ENCODE results near the gene KIF23.

The KIF23 gene

DNA sequence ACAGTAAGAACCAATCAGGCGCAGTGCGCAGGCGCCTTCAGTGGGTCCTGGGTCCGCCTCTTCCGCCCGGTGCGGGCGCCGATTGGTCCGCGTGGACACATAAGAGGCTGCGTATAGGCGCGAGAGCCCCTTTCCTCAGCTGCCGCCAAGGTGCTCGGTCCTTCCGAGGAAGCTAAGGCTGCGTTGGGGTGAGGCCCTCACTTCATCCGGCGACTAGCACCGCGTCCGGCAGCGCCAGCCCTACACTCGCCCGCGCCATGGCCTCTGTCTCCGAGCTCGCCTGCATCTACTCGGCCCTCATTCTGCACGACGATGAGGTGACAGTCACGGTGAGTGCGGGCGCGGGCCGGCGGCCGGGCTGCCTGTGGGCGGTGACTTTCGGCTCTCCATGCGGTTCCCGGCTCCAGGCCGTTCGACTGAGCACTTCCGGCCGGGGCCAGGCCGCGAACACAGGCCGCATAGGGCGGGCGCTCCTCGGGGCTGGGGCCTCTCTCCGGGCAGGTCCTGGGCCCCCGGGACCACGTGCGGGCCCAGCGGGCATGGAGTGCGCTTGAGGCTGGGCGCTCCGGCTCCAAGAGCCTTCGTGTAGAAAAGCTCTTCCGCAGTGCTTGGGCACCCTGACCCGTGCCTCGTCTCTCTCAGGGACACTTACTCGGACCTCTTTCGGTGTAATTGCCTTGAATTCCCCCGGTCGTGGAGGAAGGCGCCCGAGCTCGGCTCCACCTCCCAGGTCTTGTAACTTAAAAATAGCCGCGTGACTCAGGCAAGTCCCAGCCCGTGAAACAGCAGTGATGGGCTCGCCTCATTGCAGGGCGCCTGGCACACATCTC, 38.8 kb downstream of the KIF23 start, which contains the start of gene RPLP1:
Gene RPLP1 (plus strand): TSS at position 127 of the 830 bp plus-strand sequence. CDS start 131 bp downstream, at position 258.
- no peaks in the 10 kb centered on the region for H3K9me3 ChIP-seq (replicated peaks in 1 of 2; ENCODE audit: control insufficient read depth in 2 of 2, insufficient read depth in 1 of 2, low read depth in 1 of 2, low read length in 2 of 2)
- no peak within 1 kb of the TSS for H2BK15ac ChIP-seq (ENCODE audit: low read length)
- peak; percentile 90 for DNase-seq (ENCODE audit: low spot score)
- peak within 1 kb of the TSS; percentile 90 for H3K4me2 ChIP-seq (ENCODE audit: insufficient read depth, low read length, poor library complexity, severe bottlenecking)
- H3K9ac ChIP-seq (ENCODE audit: low read depth, low read length, poor library complexity), result peak within 1 kb of the TSS; percentile 97
- peak within 1 kb of the TSS; percentile 53 for H4K8ac ChIP-seq (ENCODE audit: low read depth, low read length)
- H3K4ac ChIP-seq (ENCODE audit: low read length), result peak within 1 kb of the TSS; percentile 19
- H4K91ac ChIP-seq (ENCODE audit: low read depth, low read length, poor library complexity), result no peak within 1 kb of the TSS
- no peaks in the 10 kb centered on the region for H3K79me1 ChIP-seq (ENCODE audit: low read depth, low read length)
- peaks cover 4 to 9% of the 10 kb centered on the region in 2 donors for H3K4me1 ChIP-seq (ENCODE audit: control insufficient read depth in 2 of 2, insufficient read depth in 1 of 2, low read depth in 1 of 2, low read length in 2 of 2)
- WGBS, 2 donors (ENCODE audit: extremely low coverage in 2 of 2, insufficient read length in 2 of 2, insufficient replicate concordance in 1 of 2), result no CpG with 5 or more reads among the region's 77 CpGs
- peak within 1 kb of the TSS; percentile 24 for H2AK5ac ChIP-seq (ENCODE audit: low read depth, low read length)
- H2BK120ac ChIP-seq (ENCODE audit: low read depth, low read length), result no peak within 1 kb of the TSS
- H3K27me3 ChIP-seq (ENCODE audit: control insufficient read depth in 3 of 3, insufficient read depth in 3 of 3, low read depth in 1 of 3, low read length in 3 of 3), result no peaks in the 10 kb centered on the region
- peaks cover 16 to 65% of the 10 kb centered on the region in 2 donors for H3K36me3 ChIP-seq (replicated peaks in 1 of 2; ENCODE audit: control insufficient read depth in 2 of 2, insufficient read depth in 2 of 2, low read length in 2 of 2)
- peak within 1 kb of the TSS; percentile 89 for H3K14ac ChIP-seq (ENCODE audit: low read length)
- H2BK12ac ChIP-seq (ENCODE audit: low read length), result no peak within 1 kb of the TSS
- peak within 1 kb of the TSS; percentile 94 for H3K18ac ChIP-seq (ENCODE audit: low read length)
- H3K4me3 ChIP-seq (ENCODE audit: low read length in 2 of 2), result peak within 1 kb of the TSS; percentile 97 to 98
- peak within 1 kb of the TSS; percentile 40 for H2BK5ac ChIP-seq (ENCODE audit: low read length)
- H2AFZ ChIP-seq (ENCODE audit: low read length), result peak within 1 kb of the TSS; percentile 79
- peak within 1 kb of the TSS; percentile 76 for H3K27ac ChIP-seq (replicated peaks; ENCODE audit: low read length)
- peak within 1 kb of the TSS; percentile 97 for H3K23ac ChIP-seq (ENCODE audit: low read depth, low read length, poor library complexity)

DNA sequence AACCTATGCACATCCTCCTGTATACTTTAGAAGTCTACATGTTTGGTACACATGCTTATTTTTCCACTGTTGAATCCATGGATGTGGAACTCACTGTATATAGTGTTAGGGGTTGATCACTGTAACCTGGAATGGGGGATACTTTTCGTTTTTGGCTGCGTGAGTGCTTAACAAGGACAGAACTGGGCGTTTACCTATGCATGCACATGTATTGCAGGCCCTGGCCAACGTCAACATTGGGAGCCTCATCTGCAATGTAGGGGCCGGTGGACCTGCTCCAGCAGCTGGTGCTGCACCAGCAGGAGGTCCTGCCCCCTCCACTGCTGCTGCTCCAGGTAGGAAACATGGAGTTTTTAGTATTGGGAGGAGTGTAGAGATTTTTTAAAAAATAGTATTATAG, 40.8 kb downstream of the KIF23 start:
- Histone ChIP-seq H3K9me3 (replicated peaks in 1 of 2; ENCODE audit: control insufficient read depth in 2 of 2, insufficient read depth in 1 of 2, low read depth in 1 of 2, low read length in 2 of 2) (no peaks in the 10 kb centered on the region), H3K23ac (ENCODE audit: low read depth, low read length, poor library complexity) (no peak overlapping the region), H3K4me3 (ENCODE audit: low read length in 2 of 2) (peak overlapping the region in 1 of 2 donors; percentile 3), H3K4me2 (ENCODE audit: insufficient read depth, low read length, poor library complexity, severe bottlenecking) (no peak overlapping the region), H3K4me1 (ENCODE audit: control insufficient read depth in 2 of 2, insufficient read depth in 1 of 2, low read depth in 1 of 2, low read length in 2 of 2) (peaks cover 4 to 9% of the 10 kb centered on the region in 2 donors), H2BK12ac (ENCODE audit: low read length) (no peak overlapping the region), H3K14ac (ENCODE audit: low read length) (no peak overlapping the region), H2AK5ac (ENCODE audit: low read depth, low read length) (no peak overlapping the region), H4K91ac (ENCODE audit: low read depth, low read length, poor library complexity) (no peak overlapping the region), H3K27ac (replicated peaks; ENCODE audit: low read length) (no peak overlapping the region), H3K27me3 (ENCODE audit: control insufficient read depth in 3 of 3, insufficient read depth in 3 of 3, low read depth in 1 of 3, low read length in 3 of 3) (no peaks in the 10 kb centered on the region), H2BK120ac (ENCODE audit: low read depth, low read length) (no peak overlapping the region), H3K18ac (ENCODE audit: low read length) (no peak overlapping the region), H4K8ac (ENCODE audit: low read depth, low read length) (no peak overlapping the region), H2AFZ (ENCODE audit: low read length) (no peak overlapping the region), H3K9ac (ENCODE audit: low read depth, low read length, poor library complexity) (no peak overlapping the region), H3K79me1 (ENCODE audit: low read depth, low read length) (no peaks in the 10 kb centered on the region), H3K36me3 (replicated peaks in 1 of 2; ENCODE audit: control insufficient read depth in 2 of 2, insufficient read depth in 2 of 2, low read length in 2 of 2) (peaks cover 16 to 49% of the 10 kb centered on the region in 2 donors), H2BK15ac (ENCODE audit: low read length) (no peak overlapping the region), H2BK5ac (ENCODE audit: low read length) (no peak overlapping the region), H3K4ac (ENCODE audit: low read length) (no peak overlapping the region)
- no peak for DNase-seq (ENCODE audit: low spot score)
- no CpG with 5 or more reads among the region's 5 CpGs for WGBS, 2 donors (ENCODE audit: extremely low coverage in 2 of 2, insufficient read length in 2 of 2, insufficient replicate concordance in 1 of 2)

DNA sequence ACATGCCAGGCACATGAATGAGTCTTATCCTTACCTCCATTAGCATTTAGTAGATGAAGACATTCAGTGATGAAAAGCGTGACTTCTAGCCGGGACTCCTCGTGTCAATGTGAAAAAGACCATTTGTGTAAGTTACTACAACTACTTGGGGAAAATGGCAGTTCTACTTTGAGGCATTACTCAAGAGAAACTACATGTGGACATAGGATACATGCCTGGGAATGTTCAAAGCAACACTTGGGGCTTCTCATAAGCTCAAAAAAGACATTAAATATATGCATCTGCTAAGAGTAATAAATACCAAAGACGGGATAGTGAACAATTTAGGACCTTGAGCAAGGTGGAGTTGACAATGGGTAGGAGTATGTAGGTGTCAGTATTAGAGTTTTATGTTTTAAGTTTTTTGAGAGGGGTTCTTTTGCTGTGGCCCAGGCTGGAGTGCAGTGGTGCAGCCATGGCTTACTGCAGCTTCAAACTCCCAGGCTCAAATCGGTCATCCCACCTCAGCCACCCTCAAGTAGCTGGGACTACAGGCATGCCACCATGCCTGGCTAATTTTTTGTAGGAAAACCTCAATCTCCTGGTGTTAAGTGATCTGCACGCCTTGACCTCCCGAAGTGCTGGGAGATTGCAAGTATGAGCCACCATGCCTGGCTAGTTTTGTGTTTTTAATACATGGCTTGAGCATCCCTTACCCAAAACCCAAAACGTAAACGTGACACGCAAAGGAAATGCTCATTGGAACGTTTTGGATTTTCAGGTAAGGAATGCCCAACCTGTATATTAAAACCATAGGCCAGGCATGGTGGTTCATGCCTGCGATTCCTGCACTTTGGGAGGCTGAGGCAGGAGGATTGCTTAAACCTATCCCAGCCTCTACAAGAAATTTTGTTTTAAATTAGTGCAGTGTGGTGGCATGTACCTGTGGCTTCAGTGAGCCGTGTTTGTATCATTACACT, 42.3 kb downstream of the KIF23 start:
- Histone ChIP-seq H3K4me3 (ENCODE audit: low read length in 2 of 2) (no peak overlapping the region), H2BK120ac (ENCODE audit: low read depth, low read length) (no peak overlapping the region), H3K4me1 (ENCODE audit: control insufficient read depth in 2 of 2, insufficient read depth in 1 of 2, low read depth in 1 of 2, low read length in 2 of 2) (peaks cover 4 to 9% of the 10 kb centered on the region in 2 donors), H2BK5ac (ENCODE audit: low read length) (no peak overlapping the region), H3K18ac (ENCODE audit: low read length) (no peak overlapping the region), H4K8ac (ENCODE audit: low read depth, low read length) (no peak overlapping the region), H2BK15ac (ENCODE audit: low read length) (no peak overlapping the region), H3K9ac (ENCODE audit: low read depth, low read length, poor library complexity) (no peak overlapping the region), H3K36me3 (replicated peaks in 1 of 2; ENCODE audit: control insufficient read depth in 2 of 2, insufficient read depth in 2 of 2, low read length in 2 of 2) (peaks cover 16 to 47% of the 10 kb centered on the region in 2 donors), H3K4me2 (ENCODE audit: insufficient read depth, low read length, poor library complexity, severe bottlenecking) (no peak overlapping the region), H2AFZ (ENCODE audit: low read length) (no peak overlapping the region), H3K23ac (ENCODE audit: low read depth, low read length, poor library complexity) (no peak overlapping the region), H3K4ac (ENCODE audit: low read length) (no peak overlapping the region), H3K9me3 (replicated peaks in 1 of 2; ENCODE audit: control insufficient read depth in 2 of 2, insufficient read depth in 1 of 2, low read depth in 1 of 2, low read length in 2 of 2) (no peaks in the 10 kb centered on the region), H3K27ac (replicated peaks; ENCODE audit: low read length) (no peak overlapping the region), H2AK5ac (ENCODE audit: low read depth, low read length) (no peak overlapping the region), H3K27me3 (ENCODE audit: control insufficient read depth in 3 of 3, insufficient read depth in 3 of 3, low read depth in 1 of 3, low read length in 3 of 3) (no peaks in the 10 kb centered on the region), H2BK12ac (ENCODE audit: low read length) (no peak overlapping the region), H3K79me1 (ENCODE audit: low read depth, low read length) (no peaks in the 10 kb centered on the region), H3K14ac (ENCODE audit: low read length) (no peak overlapping the region), H4K91ac (ENCODE audit: low read depth, low read length, poor library complexity) (no peak overlapping the region)
- no peak for DNase-seq (ENCODE audit: low spot score)
- WGBS, 2 donors (ENCODE audit: extremely low coverage in 2 of 2, insufficient read length in 2 of 2, insufficient replicate concordance in 1 of 2), result no CpG with 5 or more reads among the region's 13 CpGs

All from neuronal stem cell (in vitro differentiated cells).